NCI-H1436 (cell line): ENCODE results near the gene EZH1.

Experiments used
- DNase-seq: peaks from one replicate; lab custom pipeline; 2025; lab: John Stamatoyannopoulos, UW

The EZH1 gene

DNA sequence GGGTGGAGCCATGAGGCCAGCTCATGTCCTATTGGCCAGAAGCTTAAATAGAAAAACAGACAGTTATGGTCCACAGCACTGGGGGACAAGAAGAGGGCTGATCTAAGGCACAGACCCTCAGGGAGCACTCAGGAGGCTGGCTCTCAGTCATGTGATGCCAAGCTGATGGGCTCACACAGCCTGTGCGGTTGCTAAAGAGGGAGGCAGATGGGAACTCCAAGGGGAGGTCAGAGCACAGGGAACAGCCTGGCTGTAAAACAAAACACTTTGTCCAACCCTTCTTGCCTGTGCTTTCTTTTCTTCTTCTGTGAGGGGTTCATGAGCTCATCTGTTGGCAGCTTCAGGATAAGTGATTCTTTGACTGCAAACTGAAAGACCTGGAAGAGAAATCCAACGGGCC, 35.3 kb downstream of the EZH1 start:
- DNase-seq = no peak

DNA sequence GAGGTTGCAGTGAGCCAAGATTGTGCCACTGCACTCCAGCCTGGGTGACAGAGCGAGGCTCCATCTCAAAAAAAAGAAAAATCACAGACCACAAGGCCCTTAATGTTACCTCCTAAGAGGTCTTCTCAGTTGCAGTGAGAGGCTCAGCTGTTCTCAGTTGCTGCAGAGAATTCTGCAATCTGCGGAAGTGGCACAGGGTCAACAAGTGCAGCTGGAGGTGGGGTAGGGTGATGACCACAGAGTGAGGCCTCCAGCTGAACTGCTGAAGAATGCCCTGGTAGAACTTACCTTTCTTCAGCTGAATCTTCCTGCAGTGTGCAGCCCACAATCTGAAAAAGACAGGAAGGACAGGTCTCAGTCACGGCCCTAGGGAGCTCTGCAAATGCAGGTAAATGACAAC, 36.3 kb downstream of the EZH1 start:
- DNase-seq = no peak

DNA sequence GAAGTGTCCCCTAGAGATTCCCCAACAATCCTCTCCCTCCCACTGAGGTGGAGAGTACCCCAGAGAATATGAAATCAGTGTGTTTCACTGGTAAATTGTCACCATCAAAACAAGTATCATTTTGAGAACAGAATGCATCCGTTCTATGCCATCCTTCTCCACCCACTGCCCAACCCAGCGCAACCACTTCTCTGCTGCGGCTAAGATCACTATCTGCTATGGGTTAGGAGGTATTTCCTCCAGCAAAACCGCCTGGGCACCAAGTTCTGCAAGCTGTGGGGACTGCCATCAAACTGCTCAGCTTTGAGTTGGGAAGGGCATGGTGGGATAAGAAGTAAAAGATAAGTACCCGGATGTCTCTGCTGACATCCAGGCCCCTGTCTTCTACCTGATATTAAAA, 38.1 kb downstream of the EZH1 start:
- no peak for DNase-seq

DNA sequence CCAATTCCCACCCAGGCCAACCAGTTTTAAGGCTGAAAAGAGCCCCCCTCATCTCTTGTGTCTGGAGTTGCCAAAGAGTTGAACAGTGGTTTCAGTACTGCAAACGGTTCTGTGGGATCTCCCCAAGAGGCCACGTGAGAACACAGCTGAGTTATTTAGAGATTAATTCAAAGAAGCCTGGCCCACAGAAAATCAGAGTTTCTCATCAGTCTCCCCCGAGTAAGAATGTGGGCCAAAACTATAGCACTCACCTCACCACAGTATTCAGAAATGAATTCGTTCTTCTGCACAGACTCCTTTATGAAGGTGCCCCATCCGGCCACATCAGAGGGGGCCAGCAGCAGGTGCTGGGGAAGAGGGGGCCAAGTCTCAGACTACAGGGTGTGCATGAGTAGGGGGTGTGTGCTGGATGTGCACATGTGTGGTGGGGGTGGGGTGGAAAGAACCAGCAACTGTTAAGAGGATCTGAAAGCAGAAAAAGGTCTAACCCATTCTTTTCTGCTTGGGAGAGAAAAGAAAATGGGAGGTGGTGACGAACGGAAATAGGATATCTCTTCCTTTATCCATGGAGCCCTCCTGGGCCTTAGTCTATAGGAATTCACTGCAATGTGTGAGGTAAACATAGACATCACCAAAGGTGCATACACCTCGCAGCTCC, 39.9 kb downstream of the EZH1 start:
- DNase-seq = no peak

DNA sequence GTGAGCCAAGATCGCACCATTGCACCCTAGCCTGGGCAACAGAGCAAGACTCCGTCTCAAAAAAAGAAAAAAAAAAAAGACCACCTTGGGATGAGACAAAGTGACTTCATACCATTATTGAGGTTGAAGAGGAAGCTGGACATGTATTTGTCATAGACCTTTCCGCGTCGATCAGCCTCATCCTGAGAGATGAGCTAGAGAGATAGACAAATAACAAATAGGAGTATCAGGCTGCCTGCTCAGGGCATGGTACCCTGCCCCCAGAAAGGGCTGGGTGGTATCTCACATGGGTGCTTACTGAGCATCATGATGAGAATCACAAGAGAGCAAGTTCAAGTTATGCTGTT, 40.4 kb downstream of the EZH1 start:
- no peak for DNase-seq

DNA sequence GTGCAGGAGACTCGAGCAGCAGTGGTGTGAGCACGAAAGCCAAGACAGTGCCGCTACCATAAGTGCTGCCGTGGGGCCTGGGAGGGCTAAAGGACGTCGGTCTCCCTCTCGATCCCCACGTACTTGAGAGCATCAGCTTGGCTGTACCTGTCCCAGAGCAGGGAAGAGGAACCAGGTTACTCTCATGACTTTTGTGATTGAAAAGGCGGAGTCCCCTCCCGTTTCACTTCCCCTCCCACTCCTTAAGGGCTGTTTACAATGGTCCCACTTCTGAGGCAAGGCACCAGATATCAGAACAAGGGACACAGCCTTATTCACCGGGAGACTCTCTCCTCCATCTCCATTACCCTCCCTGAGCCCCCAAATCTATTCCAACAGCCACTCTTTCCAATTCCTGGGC, 42.4 kb downstream of the EZH1 start:
- no peak for DNase-seq

DNA sequence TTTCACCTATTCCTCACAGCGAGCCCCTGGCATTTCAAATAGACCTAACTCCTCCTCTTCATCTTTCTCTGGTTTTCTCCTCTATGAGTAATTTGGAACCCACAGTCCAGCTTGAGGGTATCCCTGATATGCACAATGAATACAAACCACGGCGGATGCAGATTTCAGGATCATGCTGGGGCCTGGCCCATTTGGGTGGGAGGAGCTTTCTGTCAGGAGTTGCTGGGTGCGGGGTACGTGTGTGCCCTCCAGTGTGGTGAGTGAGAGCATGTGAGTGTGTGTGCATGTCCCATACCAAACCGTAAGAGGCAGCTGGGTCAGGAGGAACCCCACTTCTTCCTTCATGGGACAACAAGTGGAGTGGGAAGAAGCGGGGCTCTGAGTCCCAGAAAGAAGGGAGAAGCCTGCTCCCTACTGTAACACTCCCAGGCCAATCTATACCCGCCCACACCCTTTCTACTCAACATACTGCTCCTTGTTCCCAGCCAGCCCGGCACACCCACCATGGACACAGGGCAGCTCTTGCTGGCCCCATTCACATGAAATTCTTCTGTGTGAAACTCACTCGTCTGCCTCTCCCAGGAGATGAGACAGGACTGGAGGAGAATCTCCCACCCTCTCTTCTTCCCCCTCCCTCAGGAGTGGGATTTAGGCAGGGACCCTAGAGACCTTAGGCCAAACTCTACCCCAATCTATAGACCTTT, 44.1 kb downstream of the EZH1 start:
- no peak for DNase-seq

DNA sequence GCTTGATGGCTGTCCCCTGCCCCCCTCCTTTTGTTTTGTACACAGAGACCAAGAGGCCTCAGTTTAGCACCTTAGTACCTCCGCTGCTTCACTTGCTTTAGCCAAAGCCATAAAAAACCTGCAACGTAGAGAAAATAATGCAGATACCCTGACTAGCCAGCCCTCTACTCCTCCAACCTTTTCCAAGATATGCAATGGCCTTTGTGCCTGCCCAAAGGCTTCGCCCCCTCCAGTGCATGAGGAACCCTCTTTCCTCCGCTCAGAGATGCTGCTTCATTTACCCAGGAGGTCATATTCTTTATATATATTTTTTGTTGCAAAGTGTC, 45.5 kb downstream of the EZH1 start:
- no peak for DNase-seq

DNA sequence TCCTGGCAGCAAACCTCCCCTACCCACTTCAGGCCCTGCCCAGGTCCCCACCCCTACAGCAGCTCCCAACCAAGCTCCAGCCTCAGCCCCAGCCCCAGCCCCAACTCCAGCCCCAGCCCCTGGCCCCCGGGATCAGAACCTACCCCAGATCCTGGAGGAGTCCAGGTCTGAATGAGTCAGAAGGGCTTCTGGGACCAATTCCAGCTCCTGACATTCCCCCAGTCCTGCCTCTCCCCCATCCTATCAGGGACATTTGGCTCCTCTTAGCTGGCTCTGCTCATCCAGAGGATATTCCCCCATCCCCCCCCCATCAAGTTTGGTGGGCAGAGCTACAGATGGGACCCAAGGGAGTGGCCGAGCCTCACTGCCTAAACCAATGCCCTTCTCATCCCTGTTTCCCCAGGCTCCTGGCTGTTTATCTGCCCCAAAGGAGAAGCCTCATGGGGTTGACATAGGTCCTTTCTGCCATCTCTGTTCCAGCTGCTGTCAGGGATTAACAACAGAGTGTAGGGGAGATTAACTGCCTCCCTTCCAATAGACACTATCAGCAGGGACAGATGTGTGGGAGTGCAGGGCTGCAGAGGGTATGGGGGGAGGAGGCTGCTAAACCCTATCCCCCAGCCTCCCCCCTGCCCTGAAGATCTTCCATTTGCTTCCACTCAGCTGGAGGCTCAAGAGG, 46.0 kb downstream of the EZH1 start:
- DNase-seq = no peak

DNA sequence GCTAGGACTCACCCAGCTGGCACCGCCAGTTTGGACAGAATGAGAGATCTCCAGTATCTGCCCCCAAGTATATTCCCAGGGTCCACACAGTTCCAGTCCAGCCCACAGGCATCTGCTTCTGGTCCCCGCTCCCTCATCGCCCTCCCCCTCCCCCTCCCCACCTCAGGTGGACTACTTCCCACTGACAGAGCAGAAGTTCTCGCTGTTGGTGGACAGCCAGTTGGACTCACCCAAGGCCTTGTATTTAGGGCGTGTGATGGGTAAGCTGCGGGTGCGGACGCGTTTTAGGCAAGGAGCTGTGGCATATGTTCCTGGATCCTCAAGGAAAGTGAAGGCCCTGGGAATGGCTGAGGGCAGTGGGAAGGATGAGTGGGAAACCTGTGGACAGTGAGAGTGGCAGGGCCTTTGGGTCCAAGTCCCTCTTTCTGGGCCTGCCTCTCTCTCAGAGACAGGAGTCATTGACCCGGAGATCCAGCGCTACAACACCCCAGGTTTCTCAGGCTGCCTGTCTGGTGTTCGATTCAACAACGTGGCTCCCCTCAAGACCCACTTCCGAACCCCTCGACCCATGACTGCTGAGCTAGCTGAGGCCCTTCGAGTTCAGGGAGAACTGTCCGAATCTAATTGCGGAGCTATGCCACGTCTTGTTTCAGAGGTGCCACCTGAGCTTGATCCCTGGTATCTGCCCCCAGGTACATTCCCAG, 47.6 kb downstream of the EZH1 start:
- no peak for DNase-seq

DNA sequence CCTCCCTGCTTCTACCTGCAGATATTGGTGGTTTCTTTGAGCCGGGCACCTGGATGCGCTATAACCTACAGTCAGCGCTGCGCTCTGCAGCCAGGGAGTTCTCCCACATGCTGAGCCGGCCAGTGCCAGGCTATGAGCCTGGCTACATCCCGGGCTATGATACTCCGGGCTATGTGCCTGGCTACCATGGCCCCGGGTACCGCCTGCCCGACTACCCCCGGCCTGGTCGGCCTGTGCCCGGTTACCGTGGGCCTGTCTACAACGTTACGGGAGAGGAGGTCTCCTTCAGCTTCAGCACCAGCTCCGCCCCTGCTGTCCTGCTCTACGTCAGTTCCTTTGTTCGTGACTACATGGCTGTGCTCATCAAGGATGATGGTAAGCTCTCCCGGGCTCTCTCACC, 49.3 kb downstream of the EZH1 start:
- DNase-seq = no peak

DNA sequence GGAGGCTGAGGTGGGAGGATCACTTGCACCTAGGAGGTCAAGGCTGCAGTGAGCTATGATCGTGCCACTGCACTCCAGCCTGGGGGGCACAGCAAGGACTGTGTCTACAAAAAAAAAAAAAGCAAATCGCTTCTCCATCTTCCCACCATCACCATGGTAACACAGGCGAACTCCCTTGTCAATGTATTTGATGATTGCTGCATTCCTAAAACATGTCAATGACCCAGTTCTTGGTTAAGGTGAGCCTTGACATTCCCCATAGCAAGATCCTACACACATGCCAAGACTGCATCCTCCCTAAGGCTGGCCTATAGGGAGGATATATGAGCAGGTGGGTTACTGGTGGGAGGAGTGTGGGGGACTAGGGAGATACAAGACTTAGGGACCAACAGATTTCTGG, 50.3 kb downstream of the EZH1 start:
- DNase-seq = no peak

DNA sequence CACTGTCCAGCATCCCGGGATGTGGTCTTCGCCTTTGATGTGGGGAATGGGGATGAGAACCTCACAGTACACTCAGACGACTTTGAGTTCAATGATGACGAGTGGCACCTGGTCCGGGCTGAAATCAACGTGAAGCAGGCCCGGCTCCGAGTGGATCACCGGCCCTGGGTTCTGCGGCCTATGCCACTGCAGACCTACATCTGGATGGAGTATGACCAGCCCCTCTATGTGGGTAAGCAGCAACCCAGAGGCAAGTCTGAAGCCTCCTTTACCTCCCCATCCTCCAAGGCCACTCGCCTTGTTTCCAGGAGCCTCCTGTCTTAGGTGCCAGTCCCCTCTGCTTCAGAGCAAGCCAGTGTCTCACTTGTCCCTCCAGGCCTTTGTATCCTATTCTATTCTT, 52.4 kb downstream of the EZH1 start:
- no peak for DNase-seq

DNA sequence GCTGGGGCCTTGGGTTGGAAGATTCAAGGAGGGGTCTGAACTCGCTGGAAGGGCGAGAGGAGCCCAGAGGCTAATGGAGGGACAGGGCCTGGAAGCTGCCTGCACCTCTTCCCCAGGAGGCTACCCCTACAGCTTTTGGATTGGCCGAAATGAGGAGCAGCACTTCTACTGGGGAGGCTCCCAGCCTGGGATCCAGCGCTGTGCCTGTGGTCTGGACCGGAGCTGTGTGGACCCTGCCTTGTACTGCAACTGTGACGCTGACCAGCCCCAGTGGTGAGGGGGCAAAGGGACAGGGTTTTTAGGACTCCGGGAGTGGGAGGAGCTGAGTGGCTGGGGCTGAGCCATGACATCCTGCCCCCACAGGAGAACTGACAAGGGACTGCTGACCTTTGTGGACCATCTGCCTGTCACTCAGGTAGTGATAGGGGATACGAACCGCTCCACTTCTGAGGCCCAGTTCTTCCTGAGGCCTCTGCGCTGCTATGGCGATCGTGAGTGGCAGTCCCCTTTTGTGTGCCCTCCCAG, 53.8 kb downstream of the EZH1 start:
- DNase-seq = no peak

DNA sequence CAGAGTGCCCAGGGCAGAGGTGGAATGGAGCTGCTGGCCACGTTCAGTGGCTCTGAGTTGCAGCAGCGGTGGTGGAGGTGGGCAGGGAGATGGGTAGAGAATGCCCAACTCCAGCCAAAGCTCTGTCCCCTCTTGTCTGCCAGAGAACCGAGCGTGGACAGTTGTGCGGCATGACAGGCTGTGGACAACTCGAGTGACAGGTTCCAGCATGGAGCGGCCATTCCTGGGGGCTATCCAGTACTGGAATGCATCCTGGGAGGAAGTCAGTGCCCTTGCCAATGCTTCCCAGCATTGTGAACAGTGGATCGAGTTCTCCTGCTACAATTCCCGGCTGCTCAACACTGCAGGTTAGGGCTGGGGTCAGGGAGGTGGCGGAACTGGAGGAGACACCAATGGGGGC, 54.2 kb downstream of the EZH1 start:
- DNase-seq = no peak

DNA sequence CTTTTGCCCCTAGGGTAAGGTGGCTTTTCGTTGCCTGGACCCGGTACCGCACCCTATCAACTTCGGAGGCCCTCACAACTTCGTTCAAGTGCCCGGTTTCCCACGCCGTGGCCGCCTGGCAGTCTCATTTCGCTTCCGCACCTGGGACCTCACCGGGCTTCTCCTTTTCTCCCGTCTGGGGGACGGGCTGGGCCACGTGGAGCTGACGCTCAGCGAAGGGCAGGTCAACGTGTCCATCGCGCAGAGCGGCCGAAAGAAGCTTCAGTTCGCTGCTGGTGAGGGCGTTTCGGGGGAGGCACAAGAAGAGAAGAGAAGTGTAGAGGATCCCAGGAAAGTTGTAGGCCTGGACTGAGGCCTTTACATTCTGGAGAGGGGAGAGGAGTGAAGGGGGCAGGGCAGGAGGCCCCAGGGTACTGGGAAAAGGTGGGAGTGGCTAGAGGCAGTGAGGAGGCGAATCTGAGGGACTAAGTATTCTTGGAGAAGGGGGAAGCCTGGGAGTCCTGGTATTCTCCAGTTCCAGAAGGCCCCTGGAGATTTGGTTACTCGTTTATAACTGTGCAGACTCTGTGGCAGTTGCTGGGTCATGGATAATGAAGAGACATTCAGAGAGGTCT, 57.0 kb downstream of the EZH1 start:
- DNase-seq = no peak

DNA sequence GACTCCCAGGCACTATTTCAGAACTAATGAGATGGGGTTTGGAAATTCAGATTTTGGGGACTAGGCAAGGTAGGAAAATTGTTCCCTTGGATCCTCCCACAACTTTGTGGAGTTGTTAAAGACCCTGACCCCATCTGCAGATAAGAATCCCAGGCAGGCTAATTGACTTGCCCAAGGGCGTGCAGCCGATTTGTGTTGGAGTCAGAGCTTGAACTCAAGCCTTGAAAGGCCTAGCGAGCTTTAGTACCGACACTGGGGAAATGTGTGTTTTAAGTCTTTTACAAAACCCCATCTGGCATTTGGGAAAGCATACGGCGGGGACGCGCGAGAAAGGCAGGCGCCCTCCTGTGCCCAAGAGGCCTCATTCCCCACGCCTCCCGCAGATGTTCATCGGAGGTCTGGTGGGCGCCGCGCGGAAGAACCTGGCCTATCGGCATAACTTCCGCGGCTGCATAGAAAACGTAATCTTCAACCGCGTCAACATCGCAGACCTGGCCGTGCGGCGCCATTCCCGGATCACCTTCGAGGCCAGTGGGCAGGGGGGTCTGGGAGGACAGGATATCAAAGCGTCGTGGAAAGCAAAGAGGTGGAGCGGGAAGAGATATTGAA, 58.2 kb downstream of the EZH1 start:
- DNase-seq = no peak

DNA sequence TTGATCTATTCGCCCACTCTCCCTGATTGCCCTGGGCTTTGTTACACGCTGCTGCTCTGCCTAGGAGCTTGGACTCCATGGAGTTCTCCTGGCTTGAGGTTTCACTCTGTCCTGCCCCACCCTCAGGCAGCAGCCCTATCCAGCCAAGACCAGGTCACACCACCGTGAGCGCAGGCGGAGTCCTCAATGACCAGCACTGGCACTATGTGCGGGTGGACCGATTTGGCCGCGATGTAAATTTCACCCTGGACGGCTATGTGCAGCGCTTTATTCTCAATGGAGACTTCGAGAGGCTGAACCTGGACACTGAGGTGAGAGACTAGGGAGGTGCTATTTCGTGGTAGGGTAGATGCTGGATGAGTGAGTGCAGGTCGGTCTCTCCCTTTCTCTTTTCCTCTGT, 59.0 kb downstream of the EZH1 start:
- DNase-seq = no peak

DNA sequence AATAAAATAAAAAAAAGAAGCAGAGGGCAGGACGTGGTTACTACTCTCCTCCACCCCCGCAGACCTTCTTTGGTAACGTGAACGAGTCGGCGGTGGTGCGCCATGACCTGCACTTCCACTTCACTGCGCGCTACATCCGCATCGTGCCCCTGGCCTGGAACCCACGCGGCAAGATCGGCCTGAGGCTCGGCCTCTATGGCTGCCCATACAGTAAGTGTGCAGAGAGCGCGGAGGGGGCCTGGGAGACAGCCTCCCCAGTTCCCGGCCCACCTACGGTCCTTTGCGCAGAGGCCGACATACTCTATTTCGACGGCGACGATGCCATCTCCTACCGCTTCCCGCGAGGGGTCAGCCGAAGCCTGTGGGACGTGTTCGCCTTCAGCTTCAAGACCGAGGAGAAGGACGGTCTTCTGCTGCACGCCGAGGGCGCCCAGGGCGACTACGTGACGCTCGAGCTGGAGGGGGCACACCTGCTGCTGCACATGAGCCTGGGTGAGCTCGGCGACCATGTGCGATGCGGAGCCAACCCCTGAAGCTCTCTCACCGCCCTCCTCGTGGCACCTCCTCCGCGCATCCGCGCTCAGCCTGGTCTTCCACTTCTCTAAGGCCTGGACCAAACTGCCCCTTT, 59.8 kb downstream of the EZH1 start:
- DNase-seq = no peak

DNA sequence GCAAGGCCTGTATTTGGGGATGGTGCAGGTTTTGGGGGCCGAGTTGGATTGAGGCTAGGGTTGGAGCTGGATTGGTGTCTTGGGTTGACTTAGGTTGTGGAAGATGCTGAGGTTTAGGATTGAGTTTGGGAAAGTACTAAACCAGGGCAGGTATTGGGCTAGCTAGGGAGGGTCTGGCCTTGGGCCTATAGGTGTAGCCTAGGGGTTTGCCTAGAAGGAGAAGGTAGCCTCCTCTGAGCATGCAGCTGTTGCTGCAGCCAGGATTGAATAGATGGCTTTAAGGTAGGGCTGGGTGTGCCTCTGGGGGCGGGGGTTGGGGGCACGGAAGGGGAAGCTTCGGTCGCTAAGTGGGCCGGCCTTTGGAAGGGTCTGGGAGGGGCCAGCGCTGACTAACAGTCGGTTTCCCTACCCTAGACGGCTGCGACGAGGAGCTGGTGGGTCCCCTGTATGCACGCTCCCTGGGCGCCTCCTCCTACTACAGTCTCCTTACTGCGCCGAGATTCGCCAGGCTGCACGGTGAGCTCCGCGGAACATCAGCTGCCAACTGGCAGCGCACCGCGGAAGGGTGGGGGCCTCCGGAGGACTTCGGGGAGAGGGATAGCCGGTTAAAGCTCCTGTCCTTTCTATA, 61.3 kb downstream of the EZH1 start:
- DNase-seq = no peak

DNA sequence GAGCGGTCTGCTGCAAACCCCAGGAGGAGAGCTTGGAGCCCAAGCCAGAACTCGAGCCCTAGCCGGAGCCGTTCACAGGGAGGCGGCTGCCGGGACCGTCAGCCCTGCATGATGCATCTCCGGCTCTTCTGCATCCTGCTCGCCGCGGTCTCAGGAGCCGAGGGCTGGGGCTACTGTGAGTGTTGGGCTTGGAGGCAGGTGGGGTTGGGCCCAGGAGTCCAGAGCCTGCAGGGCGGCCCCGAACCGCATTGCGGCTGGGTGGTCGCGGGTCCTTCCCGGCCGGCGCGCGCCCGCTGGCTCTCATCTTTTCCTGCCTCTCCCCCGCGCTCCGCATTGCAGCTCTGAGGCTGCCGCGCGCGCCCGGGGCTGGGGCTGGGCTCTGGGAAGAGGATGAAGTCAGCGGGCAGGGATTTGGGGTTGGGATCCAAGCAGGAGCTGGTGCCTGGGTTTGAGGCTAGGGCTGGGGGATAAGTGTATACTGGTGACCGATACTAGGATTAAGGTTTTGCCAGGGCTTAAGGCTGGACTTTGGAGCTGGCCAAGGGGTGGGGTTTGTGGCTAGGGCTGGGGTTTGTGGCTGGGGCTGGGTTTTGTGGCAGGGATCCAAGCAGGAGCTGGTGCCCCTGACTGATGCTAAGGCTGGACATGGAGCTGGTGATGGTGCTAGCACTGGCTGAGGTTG, 62.0 kb downstream of the EZH1 start:
- DNase-seq = no peak
